Measurements from ENCODE around the gene THBS3. TPM values are rescaled to one million over a fixed set of nuclear protein-coding genes. Genes with fewer than 3 reads are reported as not detected.

Gene THBS3
- 7.9 and 14.4 TPM in 2 replicates for total RNA-seq

GRCh38 chr1:155207806-155208540 is at the start of gene THBS3:
Gene THBS3, minus strand, starts transcription at chr1:155207897. Its CDS starts 21 bp downstream, at chr1:155207876.

GRCh38 chr1:155255243-155256007 is 47.7 kb upstream of the THBS3 start, which contains the start of gene ENTREP3:
Gene ENTREP3, minus strand, starts transcription at chr1:155255483. Its CDS starts 606 bp downstream, at chr1:155254877.

GRCh38 chr1:155208541-155209311 is 1.0 kb upstream of the THBS3 start, which contains the start of gene MTX1:
Gene MTX1, plus strand, starts transcription at chr1:155208695. Its CDS starts 110 bp downstream, at chr1:155208805.

GRCh38 chr1:155173478-155174323 is 34.0 kb downstream of the THBS3 start, which contains the start of gene TRIM46:
Gene TRIM46, plus strand, starts transcription at chr1:155173849. Its CDS starts 118 bp downstream, at chr1:155173967.

GRCh38 chr1:155172732-155173477 is 34.8 kb downstream of the THBS3 start, which contains the start of gene KRTCAP2:
Gene KRTCAP2, minus strand, starts transcription at chr1:155173304. Its CDS starts 80 bp downstream, at chr1:155173224.

Other genes with a start within 250 kb of the THBS3 start
- gene PYGO2, start 246.1 kb downstream of the THBS3 start, total RNA-seq = 5.6 and 7.7 TPM in 2 replicates
- gene SHC1, start 237.2 kb downstream of the THBS3 start, total RNA-seq = 176 and 223 TPM in 2 replicates
- gene CKS1B, start 233.2 kb downstream of the THBS3 start, total RNA-seq = 40.9 and 151 TPM in 2 replicates
- 17.8 and 27.4 TPM in 2 replicates for gene FLAD1, start 224.6 kb downstream of the THBS3 start, total RNA-seq
- 0.56 TPM in 1 of 2 replicates, not detected in the other for gene LENEP, start 214.3 kb downstream of the THBS3 start, total RNA-seq
- gene ZBTB7B, start 205.1 kb downstream of the THBS3 start, total RNA-seq = 12.5 and 16.9 TPM in 2 replicates
- not detected in 2 replicates for gene DCST2, start 174.1 kb downstream of the THBS3 start, total RNA-seq
- gene DCST1, start 174.1 kb downstream of the THBS3 start, total RNA-seq = not detected in 2 replicates
- gene ADAM15, start 156.6 kb downstream of the THBS3 start, total RNA-seq = 66.8 and 66.9 TPM in 2 replicates
- gene EFNA4, start 144.2 kb downstream of the THBS3 start, total RNA-seq = 1.9 and 3.7 TPM in 2 replicates
- gene EFNA3, start 129.1 kb downstream of the THBS3 start, total RNA-seq = 0.77 and 3.1 TPM in 2 replicates
- gene EFNA1, start 80.0 kb downstream of the THBS3 start, total RNA-seq = 0.19 and 1.4 TPM in 2 replicates
- 26.6 and 27.3 TPM in 2 replicates for gene SLC50A1, start 72.0 kb downstream of the THBS3 start, total RNA-seq
- gene DPM3, start 67.4 kb downstream of the THBS3 start, total RNA-seq = 27.6 and 28.0 TPM in 2 replicates
- gene KRTCAP2, start 34.6 kb downstream of the THBS3 start, total RNA-seq = 138 TPM in 2 replicates
- gene TRIM46, start 34.0 kb downstream of the THBS3 start, total RNA-seq = 1.5 and 2.5 TPM in 2 replicates
- 44.3 and 57.3 TPM in 2 replicates for gene MTX1, start 798 bp upstream of the THBS3 start, total RNA-seq
- 3.4 and 3.5 TPM in 2 replicates for gene ENTREP3, start 47.6 kb upstream of the THBS3 start, total RNA-seq
- 32.1 and 42.9 TPM in 2 replicates for gene SCAMP3, start 54.5 kb upstream of the THBS3 start, total RNA-seq
- gene CLK2, start 65.6 kb upstream of the THBS3 start, total RNA-seq = 22.0 and 25.7 TPM in 2 replicates
- 0.19 and 0.85 TPM in 2 replicates for gene HCN3, start 69.6 kb upstream of the THBS3 start, total RNA-seq
- gene PKLR, start 93.5 kb upstream of the THBS3 start, total RNA-seq = 0.56 TPM in 1 of 2 replicates, not detected in the other
- 110 and 204 TPM in 2 replicates for gene FDPS, start 101.0 kb upstream of the THBS3 start, total RNA-seq
- 11.8 and 16.1 TPM in 2 replicates for gene RUSC1, start 113.0 kb upstream of the THBS3 start, total RNA-seq

Measured in regular cardiac myocyte (primary cell).